ENCODE measurements around the gene YPEL2. TPM values are rescaled to one million over a fixed set of nuclear protein-coding genes. Genes with fewer than 3 reads are reported as not detected.

Gene YPEL2
- total and polyA plus RNA-seq, 2 of the 13 experiments (the other 11 are each of a cell fraction or from before 2014, with no cell fraction given): 8.5 to 21.1 TPM

DNA sequence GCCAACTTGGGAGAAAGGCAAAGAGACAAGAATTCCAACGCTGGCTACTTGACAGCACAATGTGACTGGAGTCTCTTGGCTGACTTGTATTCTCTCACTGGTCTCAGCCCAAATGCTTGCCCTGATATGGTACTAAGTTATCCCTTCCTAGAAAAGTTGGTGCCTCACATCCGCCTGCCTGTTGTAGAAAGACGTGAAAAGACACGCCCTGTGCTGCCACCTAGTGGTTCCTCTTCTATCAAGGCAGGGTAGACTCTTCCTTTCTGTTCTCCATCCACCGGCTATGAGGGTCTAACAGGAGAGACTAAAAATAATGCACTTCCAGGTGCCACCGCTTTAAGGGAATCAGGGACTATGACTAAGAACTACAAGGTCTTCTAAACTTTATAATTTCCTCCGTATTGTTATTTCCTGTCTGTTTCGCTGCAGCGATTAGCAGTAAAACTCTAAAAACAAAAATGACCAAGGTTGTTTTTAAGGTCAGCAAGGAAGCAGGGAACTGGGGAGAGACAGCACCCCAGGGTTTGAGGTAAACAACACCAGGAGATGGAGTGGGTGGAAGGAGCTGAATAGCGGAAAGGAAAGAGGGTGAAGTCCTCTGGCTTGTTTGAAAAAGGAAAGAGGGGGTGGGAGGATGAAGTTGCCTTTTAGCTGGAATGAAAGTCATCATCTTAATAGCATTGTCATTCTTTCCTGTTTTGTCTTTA is 109.5 kb downstream of the YPEL2 start (continued):
- TF ChIP-seq, protein P1, sequence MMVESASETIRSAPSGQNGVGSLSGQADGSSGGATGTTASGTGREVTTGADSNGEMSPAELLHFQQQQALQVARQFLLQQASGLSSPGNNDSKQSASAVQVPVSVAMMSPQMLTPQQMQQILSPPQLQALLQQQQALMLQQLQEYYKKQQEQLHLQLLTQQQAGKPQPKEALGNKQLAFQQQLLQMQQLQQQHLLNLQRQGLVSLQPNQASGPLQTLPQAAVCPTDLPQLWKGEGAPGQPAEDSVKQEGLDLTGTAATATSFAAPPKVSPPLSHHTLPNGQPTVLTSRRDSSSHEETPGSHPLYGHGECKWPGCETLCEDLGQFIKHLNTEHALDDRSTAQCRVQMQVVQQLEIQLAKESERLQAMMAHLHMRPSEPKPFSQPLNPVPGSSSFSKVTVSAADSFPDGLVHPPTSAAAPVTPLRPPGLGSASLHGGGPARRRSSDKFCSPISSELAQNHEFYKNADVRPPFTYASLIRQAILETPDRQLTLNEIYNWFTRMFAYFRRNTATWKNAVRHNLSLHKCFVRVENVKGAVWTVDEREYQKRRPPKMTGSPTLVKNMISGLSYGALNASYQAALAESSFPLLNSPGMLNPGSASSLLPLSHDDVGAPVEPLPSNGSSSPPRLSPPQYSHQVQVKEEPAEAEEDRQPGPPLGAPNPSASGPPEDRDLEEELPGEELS (CRISPR knock-in tag; IDR thresholded peaks at IDR 0.05): 0 out of 2 replicates have a peak, but pooled peaks have one; percentile 1
- TF ChIP-seq ARNT2 (CRISPR knock-in tag; IDR thresholded peaks at IDR 0.05; ENCODE audit: low read depth): no peak
- TF ChIP-seq, protein P2, sequence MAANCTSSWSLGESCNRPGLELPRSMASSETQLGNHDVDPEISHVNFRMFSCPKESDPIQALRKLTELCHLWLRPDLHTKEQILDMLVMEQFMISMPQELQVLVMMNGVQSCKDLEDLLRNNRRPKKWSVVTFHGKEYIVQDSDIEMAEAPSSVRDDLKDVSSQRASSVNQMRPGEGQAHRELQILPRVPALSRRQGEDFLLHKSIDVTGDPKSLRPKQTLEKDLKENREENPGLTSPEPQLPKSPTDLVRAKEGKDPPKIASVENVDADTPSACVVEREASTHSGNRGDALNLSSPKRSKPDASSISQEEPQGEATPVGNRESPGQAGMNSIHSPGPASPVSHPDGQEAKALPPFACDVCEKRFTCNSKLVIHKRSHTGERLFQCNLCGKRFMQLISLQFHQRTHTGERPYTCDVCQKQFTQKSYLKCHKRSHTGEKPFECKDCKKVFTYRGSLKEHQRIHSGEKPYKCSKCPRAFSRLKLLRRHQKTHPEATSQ (CRISPR knock-in tag; IDR thresholded peaks at IDR 0.05; ENCODE audit: borderline replicate concordance): no peak
- TF ChIP-seq CEBPB (IDR thresholded peaks at IDR 0.05; ENCODE audit: borderline replicate concordance, low read depth, low read length): no peak
- no peak for TF ChIP-seq ZNF253 (CRISPR knock-in tag; IDR thresholded peaks at IDR 0.05; ENCODE audit: borderline replicate concordance)
- no peak for TF ChIP-seq ZFP37 (CRISPR knock-in tag; IDR thresholded peaks at IDR 0.05; ENCODE audit: borderline replicate concordance)
- 0 out of 2 replicates have a peak, but pooled peaks have one; percentile 63 for TF ChIP-seq ZNF510 (CRISPR knock-in tag; IDR thresholded peaks at IDR 0.05; ENCODE audit: low read depth)
- no peak for TF ChIP-seq ZNF879 (CRISPR knock-in tag; IDR thresholded peaks at IDR 0.05)
- TF ChIP-seq, protein P3, sequence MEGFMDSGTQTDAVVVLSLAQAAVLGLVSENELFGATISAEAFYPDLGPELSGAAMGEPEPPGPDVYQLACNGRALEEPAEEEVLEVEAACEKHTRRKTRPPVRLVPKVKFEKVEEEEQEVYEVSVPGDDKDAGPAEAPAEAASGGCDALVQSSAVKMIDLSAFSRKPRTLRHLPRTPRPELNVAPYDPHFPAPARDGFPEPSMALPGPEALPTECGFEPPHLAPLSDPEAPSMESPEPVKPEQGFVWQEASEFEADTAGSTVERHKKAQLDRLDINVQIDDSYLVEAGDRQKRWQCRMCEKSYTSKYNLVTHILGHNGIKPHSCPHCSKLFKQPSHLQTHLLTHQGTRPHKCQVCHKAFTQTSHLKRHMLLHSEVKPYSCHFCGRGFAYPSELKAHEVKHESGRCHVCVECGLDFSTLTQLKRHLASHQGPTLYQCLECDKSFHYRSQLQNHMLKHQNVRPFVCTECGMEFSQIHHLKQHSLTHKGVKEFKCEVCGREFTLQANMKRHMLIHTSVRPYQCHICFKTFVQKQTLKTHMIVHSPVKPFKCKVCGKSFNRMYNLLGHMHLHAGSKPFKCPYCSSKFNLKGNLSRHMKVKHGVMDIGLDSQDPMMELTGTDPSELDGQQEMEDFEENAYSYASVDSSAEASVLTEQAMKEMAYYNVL (CRISPR knock-in tag; IDR thresholded peaks at IDR 0.05; ENCODE audit: borderline replicate concordance): no peak
- TF ChIP-seq SP140L (CRISPR knock-in tag; IDR thresholded peaks at IDR 0.05; ENCODE audit: borderline replicate concordance): no peak
- TF ChIP-seq, protein P4, sequence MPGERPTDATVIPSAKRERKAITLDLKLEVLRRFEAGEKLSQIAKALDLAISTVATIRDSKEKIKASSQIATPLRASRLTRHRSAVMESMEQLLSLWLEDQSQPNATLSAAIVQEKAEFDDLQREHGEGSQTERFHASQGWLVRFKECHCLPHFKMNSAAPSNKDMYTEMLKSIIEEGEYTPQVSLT (CRISPR knock-in tag; IDR thresholded peaks at IDR 0.05; ENCODE audit: borderline replicate concordance, low read depth): no peak
- TF ChIP-seq, protein P5, sequence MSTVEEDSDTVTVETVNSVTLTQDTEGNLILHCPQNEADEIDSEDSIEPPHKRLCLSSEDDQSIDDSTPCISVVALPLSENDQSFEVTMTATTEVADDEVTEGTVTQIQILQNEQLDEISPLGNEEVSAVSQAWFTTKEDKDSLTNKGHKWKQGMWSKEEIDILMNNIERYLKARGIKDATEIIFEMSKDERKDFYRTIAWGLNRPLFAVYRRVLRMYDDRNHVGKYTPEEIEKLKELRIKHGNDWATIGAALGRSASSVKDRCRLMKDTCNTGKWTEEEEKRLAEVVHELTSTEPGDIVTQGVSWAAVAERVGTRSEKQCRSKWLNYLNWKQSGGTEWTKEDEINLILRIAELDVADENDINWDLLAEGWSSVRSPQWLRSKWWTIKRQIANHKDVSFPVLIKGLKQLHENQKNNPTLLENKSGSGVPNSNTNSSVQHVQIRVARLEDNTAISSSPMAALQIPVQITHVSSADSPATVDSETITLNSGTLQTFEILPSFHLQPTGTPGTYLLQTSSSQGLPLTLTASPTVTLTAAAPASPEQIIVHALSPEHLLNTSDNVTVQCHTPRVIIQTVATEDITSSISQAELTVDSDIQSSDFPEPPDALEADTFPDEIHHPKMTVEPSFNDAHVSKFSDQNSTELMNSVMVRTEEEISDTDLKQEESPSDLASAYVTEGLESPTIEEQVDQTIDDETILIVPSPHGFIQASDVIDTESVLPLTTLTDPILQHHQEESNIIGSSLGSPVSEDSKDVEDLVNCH (CRISPR knock-in tag; IDR thresholded peaks at IDR 0.05): no peak
- TF ChIP-seq ZSCAN12 (CRISPR knock-in tag; IDR thresholded peaks at IDR 0.05): no peak
- TF ChIP-seq ZNF160 (CRISPR knock-in tag; IDR thresholded peaks at IDR 0.05): no peak
- no peak for TF ChIP-seq ATM (IDR thresholded peaks at IDR 0.05; ENCODE audit: borderline replicate concordance)
- no peak for TF ChIP-seq ZNF543 (CRISPR knock-in tag; IDR thresholded peaks at IDR 0.05)
- TF ChIP-seq, protein P6, sequence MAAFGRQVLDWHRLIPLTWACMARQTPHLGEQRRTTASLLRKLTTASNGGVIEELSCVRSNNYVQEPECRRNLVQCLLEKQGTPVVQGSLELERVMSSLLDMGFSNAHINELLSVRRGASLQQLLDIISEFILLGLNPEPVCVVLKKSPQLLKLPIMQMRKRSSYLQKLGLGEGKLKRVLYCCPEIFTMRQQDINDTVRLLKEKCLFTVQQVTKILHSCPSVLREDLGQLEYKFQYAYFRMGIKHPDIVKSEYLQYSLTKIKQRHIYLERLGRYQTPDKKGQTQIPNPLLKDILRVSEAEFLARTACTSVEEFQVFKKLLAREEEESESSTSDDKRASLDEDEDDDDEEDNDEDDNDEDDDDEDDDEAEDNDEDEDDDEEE (CRISPR knock-in tag; IDR thresholded peaks at IDR 0.05): no peak
- TF ChIP-seq SRF (IDR thresholded peaks at IDR 0.05; ENCODE audit: low read depth, low read length): no peak
